ENCODE measurements around the gene ABCC11.
A peak's percentile ranks its signal among the peaks of the same experiment; 100 is the strongest.
"Not testable (repeated sequence)": the region's sequence is repeated elsewhere in the genome, so short reads cannot be mapped to it uniquely, and the experiment has no call there.

ABCC11 gene

DNA sequence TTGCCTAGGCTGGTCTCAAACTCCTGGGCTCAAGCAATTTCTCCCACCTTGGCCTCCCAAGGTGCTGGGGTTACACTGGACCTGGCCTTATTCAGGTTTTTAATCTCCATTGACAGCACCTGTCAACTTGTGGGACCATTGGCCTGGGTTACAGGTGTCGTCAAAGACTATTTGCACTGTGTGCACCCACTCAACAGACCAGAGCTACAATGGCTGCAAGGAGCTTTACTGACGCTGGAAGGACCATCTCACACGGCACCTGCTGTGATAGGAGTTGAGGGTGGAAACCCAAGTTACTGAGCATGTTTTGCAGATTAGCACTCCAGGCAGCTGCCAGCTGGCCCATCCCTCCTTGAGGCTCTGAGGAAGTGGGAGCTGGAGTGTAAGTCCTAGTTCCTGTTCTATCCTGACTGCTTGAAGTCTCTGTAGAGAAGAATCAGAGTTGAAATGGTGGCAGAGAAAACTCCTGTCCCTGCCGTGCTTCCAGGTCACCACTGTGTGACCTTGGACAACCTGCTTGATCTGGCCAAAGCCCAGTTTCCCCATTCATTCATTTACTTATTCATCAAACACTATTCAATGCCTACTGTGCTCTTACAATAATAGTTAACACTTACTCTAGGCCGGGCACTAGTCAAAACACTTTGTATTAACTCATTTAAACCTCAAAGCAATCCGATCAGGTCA, 45.7 kb downstream of the ABCC11 start:
- no peak for DNase-seq (ENCODE audit: low read depth)

DNA sequence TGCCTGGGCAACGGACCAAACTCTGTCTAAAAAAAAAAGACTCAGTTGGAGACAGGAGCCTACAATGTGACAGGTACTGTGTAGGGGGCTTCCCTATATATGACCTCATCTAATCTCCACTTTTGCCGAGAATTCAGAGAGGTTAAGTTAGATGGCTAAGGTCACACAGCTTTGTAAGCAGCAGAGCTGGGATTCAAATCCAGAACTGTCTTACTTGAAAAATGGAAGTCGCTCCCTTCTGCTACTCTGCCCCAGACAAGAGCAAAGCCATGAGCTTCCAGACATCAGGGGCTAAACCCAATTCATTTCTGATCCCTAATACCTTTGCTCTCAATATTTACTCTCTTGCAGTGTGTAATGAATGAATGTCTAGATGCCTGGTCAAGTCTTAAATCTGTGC, 50.0 kb downstream of the ABCC11 start:
- no peak for DNase-seq (ENCODE audit: low read depth)

DNA sequence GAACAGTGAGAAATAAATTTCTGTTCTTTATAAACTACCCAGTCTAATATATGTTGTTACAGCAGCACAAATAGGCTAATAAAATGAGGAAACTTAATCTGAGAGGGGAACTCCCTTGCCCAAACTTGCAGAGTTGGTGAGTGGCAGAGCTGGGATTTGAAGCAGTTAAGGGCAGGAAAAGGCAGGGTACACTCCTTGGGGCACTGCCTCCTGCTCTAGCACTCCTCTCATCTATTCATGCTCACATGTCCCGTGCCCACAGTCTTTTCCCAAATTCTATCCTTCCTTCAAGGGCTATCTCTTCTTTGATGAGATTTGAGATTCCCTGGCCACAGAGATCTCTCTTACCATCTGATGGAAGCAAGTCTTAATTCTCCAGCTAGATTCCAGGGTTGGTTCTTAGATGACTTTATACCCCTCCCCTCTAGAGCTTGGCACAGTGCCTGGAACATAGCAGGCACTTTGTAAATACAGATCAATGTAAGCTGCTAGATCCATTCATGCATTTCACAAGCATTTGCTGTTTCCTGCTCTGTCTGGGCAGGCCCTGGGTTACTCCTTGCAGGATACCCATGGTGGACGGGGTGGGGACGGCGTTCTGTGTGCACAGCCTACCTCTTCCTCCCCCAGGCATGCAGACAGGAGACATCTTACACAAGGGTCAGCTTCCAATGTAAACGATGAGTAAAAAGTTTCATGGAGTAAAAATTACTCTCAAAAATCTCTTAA, 52.3 kb downstream of the ABCC11 start:
- DNase-seq (ENCODE audit: low read depth), result peak; percentile 76

DNA sequence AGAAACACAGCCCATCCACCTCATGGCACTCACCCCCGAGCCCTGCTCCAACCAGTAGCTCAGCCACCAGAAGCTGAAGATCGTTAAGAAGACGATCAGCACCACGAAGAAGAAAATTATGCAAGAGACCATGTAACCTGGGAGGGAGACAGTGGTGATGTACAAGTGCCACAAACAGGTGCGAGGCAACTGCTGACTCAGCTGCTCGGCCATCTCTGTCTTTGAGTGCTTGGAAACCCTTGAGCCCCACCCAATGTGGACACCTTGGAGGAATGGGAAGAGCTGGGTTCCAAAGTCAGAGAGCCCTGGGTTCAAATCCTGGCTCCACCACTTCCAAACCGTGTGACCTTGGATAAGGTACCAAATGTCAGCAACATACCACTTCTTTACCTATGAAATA, 53.5 kb downstream of the ABCC11 start:
- DNase-seq (ENCODE audit: low read depth), result no peak

DNA sequence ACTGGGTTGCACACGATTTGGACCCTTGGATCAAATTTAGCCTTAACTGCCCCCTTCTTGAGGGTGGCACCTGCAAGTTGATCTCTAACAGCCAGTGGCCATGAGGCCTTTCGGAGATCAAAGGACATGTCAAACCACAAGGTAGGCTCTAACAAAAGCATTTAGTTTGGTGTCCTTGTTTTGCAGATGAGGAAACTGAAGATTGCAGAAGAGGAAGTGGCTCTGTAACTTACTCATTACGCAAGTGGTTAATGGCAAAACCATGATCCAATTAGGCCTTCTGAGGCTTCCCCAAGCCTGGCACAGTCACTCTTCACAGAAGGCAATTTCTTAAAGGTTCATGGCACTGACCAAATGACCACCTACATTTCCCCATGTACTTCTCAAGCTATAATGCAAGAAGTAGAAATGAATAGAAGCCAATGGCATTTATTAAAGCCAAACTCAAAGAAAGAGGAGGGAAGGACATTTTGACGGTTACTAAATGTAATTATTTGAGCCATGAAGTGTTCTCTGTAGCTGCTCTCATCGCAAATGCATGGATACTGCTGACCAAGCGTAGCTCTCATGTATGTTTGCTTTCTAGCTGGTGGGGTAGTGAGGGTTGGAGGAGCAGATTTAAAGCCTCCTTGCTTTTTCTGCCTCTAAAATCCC, 58.8 kb downstream of the ABCC11 start:
- peak; percentile 21 for DNase-seq (ENCODE audit: low read depth)

DNA sequence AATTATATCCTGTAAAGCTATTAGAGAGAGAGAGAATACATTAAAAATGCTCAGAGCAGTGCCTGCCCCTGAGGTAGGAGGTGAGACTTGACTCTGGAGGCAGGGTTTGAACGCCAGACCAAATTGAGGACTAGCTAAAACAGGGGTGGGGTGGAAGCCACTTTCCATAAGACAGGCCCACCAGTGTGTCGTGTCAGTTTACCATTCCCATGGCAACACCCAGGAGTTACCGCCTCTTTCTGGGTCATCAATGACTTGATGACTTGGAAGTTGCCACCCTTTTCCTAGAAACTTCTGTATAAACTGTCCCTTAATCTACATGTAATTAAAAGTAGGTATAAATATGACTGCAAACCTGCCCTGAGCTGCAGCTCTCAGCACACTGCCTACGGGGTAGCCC, 59.6 kb downstream of the ABCC11 start:
- DNase-seq (ENCODE audit: low read depth), result no peak

DNA sequence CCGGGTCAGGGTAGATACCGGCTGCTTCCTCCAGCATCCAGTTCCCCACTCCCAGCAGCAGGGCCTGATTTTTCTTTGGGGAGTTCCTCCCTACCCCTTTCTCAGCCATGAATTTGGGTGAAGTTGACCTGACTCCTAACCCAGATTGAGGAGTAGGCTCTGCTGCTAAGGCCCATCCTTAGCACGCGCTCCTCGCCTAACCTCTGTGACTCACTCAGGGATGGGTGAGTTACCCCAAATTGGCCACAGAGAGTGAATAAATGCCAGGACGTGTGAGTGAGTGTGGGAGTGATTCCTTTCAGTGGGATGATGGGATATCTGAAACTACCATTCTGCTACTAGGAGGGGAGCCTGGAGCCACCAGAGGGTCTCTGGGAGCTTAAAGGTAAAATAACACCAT, 62.7 kb downstream of the ABCC11 start:
- DNase-seq (ENCODE audit: low read depth), result no peak

DNA sequence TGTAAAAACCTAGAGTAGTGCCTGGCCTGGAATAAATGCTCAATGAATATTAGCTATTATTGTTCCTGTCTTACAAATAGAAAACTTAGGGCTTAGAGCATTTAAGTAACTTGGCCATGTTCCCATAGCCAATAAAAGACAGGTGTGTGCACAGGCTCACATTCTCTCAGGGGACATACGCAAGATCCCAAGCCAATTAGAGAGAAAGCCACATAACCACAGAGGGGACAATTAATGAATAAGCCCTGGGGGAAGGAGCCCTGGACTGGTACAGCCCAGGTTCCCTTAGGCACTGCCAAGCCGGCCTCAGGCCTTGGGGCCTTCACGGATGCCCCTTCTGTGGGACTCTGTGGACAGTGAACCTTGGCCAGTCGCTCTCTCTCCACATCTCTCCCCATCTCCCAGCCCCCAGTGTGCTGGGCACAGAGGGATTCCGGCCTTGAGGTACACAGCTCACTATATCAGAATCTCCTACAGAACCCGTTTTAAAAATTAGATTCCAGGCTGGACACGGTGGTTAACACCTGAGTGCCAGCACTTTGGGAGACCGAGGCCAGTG, 64.3 kb downstream of the ABCC11 start:
- no peak for DNase-seq (ENCODE audit: low read depth)

DNA sequence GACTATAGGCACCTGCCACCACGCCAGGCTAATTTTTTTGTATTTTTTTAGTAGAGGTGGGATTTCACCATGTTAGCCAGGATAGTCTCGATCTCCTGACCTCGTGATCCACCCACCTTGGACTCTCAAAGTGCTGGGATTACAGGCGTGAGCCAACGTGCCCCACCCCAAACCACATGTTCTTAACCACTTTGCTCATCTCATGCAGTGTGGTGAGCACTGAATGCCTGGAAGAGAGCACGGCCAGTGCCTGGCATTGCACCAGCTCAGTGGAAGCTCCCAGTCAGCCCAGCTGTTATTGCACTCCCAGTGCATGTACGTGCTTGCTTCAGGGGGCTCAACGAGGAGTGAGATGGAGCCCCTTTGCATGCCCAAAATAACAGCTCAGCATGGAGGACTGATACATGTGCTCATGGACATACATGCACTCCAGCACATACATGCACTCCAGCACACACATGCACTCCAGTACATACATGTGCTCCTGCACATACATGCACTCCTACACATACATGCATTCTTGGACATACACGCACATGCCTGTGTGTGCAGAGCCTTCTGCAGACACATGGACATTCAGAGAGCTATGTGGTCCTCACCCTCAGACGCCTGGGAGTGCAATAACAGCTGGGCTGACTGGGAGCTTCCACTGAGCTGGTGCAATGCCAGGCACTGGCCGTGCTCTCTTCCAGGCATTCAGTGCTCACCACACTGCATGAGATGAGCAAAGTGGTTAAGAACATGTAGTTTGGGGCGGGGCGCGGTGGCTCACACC, 65.4 kb downstream of the ABCC11 start:
- not testable (repeated sequence) for DNase-seq (ENCODE audit: low read depth)

DNA sequence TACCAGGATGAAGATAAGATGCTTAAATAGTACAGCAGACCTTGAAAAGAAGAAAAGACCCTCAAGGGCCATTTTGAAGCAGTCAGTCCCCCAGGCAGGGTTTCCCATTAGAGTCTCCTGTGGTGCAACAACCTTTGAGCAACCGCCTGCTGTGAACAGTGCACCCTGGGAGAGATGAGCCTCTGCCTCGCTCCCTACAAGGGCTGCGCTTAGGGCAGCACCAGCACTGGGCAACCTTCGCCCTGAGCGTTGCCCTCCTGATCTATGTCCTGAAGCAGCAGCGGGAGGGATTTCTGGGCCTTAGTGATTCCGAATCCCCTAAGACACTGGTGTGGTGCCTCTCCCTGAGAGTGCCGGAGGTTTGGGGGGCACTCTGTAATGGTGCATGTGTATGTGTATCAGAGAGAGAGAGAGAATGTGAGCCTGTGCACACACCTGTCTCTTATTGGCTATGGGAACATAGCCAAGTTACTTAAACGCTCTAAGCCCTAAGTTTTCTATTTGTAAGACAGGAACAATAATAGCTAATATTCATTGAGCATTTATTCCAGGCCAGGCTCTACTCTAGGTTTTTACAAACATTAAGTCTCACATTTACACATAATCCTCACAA, 66.4 kb downstream of the ABCC11 start:
- DNase-seq (ENCODE audit: low read depth), result no peak

DNA sequence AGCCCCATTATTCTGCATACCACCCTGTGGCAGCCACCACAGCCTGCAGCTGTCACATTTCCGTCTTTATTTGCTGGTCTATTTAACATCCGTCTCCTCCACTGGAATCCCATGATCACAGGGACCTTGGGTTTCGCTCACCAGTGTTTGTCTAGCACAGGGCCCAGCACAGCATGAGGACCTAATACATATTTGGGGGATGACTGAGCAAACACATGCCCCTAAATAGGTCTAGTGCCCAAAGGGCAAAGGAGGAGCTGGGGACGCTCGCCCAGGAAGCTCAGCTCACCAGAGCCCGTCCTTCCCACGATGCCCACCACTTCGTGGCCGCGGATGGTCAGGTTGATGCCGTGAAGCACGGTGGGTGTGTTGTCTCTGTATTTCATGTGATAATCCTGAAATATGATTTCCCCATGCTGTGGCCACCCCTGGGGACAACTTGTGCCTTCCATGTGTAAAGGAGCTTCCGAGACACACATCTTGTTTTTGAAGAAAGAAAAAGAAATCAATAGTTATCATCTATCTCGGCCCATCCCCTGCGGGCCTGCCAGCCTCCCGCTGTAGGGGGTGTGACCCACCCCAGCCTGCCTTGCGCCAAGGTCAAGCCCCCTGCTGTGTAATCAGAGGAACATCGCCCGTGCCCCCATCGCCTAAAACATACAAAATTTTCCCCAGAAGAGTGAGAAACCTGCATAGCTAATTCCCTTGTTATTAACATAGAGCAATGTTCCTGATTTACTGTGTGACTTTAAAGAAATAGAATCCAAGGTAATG, 70.5 kb downstream of the ABCC11 start:
- DNase-seq (ENCODE audit: low read depth), result no peak

DNA sequence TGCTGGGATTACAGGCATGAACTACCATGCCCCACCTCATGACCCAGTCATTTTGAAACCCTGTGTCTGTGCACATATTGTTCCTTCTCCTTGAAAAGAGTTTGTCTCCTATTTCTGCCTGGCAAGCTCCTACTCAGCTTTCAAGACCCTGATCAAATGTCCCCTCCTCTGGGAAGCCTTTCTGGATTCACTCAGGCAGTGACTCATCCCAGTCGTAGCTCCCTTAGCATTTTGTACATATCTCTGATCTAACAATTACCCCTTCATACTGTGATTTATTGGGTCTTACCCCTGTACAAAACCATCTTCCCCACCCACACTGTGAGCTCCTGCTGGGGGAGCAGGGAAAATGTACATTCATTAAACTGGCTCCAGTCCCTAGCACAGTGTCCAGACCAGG, 73.5 kb downstream of the ABCC11 start:
- DNase-seq (ENCODE audit: low read depth), result no peak

DNA sequence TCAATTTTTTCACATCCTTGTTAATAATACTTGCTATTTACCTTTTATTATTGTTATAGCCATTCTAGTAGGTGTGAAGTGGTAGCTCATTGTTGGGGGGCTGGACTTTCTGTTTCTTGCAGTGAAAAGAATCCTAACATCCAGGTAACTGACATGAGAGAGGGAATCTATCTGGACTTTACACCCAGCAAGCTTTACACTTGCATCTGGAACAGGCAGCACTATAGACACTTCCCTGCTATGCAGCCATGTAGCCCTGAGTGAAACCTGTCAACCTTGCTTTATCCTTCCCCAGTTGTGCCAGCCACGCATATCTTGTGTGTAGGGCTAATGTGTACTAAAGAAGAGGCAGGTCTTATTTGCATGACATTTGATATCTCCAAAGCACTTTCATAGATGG, 74.7 kb downstream of the ABCC11 start:
- no peak for DNase-seq (ENCODE audit: low read depth)

DNA sequence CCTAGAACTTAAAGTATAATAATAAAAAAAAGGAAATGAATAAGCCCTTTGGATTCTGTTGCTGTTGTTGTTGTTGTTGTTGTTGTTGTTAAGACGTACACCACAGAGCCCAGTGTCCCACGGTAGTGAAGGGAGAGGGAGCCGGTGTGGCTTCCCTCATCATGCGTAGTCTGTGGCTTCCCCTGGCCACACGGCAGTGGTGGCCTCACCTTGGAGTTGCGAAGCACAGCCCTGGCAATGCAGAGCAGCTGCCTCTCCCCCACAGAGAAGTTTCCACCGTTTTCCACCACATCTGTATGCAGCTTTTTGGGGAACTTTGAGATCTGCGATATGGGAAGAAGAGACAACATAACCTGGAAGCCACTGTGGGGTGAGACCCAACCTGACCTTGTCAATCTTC, 77.4 kb downstream of the ABCC11 start:
- no peak for DNase-seq (ENCODE audit: low read depth)

DNA sequence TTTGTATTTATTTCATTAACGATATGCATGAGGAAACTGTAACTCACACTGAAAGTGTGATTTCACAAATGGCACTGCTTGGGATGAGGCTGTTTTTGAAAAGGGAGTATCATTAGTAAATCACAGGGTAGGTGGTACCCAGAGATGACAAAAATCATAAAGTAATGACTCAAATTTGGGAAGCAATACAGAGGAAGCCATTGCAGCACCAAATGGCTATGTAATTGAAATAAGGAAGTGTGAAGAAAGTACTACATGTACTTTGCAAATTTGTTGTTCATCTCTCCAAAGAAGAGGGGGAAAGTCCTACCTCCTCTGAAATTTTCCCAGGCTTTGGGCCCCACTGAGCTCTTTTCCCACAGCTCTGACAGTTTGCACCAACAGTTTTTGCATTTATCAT, 79.3 kb downstream of the ABCC11 start:
- no peak for DNase-seq (ENCODE audit: low read depth)

DNA sequence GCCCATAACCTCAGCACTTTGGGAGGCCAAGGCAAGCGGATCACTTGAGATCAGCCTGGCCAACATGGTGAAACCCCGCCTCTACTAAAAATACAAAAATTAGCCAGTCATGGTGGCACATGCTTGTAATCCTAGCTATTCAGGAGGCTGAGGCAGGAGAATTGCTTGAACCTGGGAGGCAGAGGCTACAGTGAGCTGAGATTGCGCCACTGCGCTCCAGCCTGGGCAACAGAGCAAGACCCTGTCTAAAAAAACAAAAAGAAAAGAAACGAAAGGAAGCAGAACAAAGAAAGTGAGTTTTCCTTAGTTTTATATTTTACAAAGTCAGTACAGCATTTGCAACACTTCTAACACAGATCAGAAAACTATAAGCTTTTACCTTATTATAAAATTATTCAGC, 80.7 kb downstream of the ABCC11 start:
- not testable (repeated sequence) for DNase-seq (ENCODE audit: low read depth)

DNA sequence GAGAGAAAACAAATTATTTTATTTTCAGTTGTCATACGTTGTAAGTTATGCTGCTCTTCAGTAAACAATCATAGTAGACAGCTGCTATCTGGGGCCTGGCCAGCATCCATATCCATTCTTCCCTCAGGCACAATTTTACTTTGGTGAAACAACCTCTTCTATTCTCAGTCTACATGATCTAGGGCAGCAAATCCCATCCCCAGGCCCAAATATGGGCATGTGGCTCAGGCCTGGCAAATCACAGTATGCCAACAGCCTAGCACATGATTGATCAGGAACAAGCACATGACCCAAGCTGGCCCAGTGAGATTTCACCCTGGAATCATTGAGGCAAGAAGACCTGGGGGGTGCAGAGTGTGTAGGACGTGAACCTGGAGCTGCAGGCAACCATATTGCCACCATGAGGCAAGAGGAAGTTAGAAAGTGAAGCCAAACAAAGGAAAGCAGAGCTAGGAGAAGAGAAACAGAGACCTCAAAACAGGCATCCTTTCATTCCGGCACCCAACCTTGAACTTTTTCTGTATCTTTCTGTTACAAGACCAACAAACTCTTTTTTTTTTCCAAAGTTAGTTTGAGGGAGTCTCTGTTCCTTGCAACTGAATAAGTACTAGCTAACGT, 81.3 kb downstream of the ABCC11 start:
- peak; percentile 26 for DNase-seq (ENCODE audit: low read depth)

DNA sequence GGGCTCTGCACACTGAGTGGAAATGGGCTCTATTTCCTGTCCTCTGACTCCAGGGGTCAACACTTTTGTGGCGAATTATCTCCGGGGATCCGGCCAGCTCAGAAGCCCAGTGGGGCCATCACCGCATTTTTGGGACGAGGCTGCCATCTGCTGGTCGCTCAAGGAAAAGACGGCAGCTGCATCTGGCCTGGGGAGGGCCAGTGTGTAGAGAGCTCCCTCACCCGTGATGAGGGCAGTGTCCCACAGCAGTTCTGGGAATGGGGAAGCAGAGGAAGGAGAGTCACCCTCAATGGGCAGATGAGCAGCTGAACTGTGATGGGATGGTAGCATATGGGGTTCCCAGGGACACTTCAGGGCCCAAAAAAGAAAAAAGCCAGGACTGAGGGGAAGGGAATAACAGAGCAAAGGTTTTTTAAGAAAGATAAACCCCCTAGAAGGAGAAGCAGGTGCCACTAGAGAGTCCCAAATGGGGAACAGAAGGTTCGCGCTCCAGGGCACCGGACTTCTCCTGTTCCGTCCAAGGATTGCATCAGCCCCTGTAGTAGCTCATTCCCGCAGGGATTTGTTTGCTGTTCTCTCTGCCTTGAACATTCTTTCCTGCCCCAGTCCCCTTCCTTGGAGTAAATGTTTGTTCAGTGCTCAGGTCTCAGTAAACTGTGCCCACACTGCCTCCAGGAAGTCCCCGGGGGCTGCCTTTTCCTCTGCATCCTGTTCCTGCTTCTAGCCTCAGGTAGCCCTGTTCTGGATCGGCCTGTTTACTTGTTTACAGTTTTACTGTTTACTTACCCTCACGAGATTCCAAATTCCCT, 82.2 kb downstream of the ABCC11 start:
- peak; percentile 57 for DNase-seq (ENCODE audit: low read depth)

DNA sequence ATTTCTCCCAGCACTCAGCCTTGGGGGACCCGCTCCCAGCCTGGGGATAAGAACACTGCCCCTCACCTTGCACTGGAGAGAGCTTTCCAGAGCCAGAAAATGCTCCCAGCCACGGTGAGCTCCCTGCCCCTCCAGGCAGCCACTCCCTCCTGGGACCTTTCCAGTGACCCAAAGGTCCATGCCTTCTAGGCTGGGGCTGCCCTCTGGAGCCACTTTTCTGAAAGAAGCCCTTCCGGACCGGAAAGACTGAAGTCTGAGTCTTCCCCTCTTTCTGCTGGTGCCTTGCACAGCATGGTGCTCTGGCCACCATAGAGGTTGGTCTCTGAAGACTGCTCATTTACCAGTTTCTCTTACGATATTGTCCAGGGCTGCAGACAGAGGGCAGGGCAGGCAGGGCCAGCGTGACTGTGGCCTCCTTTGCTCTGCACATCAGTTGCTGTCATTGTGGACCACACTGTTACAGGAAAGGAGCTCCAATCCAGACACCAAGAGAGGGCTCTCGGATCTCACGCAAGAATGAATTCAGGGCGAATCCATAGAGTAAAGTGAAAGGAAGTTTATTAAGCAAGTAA, 84.4 kb downstream of the ABCC11 start:
- DNase-seq (ENCODE audit: low read depth), result no peak
